NCI-H69 (cell line): Measurements from ENCODE around the gene SNTG2.
A peak's percentile ranks its signal among the peaks of the same experiment; 100 is the strongest.
"Not testable (repeated sequence)": the region's sequence is repeated elsewhere in the genome, so short reads cannot be mapped to it uniquely, and the experiment has no call there.

Experiments
- DNase-seq: peaks from one replicate; lab custom pipeline; 2025; lab: John Stamatoyannopoulos, UW

SNTG2 gene

GRCh38 chr2:1192121-1192520 lies 241.5 kb downstream of the SNTG2 start:
- DNase-seq: no peak

GRCh38 chr2:1193801-1194200 lies 243.2 kb downstream of the SNTG2 start:
- DNase-seq: no peak

GRCh38 chr2:1203772-1204171 lies 253.1 kb downstream of the SNTG2 start:
- no peak for DNase-seq

GRCh38 chr2:1205853-1206252 lies 255.2 kb downstream of the SNTG2 start:
- no peak for DNase-seq

- no peak for DNase-seq
These were observed 257.4 kb downstream of the SNTG2 start for GRCh38 chr2:1207962-1208510.

- no peak for DNase-seq
These were observed 257.9 kb downstream of the SNTG2 start for GRCh38 chr2:1208522-1208921.

- no peak for DNase-seq
These were observed 258.6 kb downstream of the SNTG2 start for GRCh38 chr2:1209246-1209645.

GRCh38 chr2:1209761-1210160 lies 259.1 kb downstream of the SNTG2 start:
- no peak for DNase-seq

GRCh38 chr2:1210352-1210751 lies 259.7 kb downstream of the SNTG2 start:
- DNase-seq: no peak

GRCh38 chr2:1219901-1220573 lies 269.4 kb downstream of the SNTG2 start:
- no peak for DNase-seq

GRCh38 chr2:1222056-1222455 lies 271.4 kb downstream of the SNTG2 start:
- DNase-seq: no peak

- no peak for DNase-seq
These were observed 273.1 kb downstream of the SNTG2 start for GRCh38 chr2:1223791-1224190.

GRCh38 chr2:1224901-1225300 lies 274.3 kb downstream of the SNTG2 start:
- DNase-seq: no peak

- DNase-seq: no peak
These were observed 276.1 kb downstream of the SNTG2 start for GRCh38 chr2:1226766-1227165.

GRCh38 chr2:1227274-1227900 lies 276.7 kb downstream of the SNTG2 start:
- DNase-seq: peak; percentile 3

- not testable (repeated sequence) for DNase-seq
These were observed 278.9 kb downstream of the SNTG2 start for GRCh38 chr2:1229596-1229995.

- DNase-seq: no peak
These were observed 279.7 kb downstream of the SNTG2 start for GRCh38 chr2:1230155-1230893.

- DNase-seq: peak; percentile 39
These were observed 280.9 kb downstream of the SNTG2 start for GRCh38 chr2:1231466-1232063.

- no peak for DNase-seq
These were observed 282.6 kb downstream of the SNTG2 start for GRCh38 chr2:1233281-1233680.

- no peak for DNase-seq
These were observed 284.2 kb downstream of the SNTG2 start for GRCh38 chr2:1234731-1235308.

GRCh38 chr2:1235806-1236205 lies 285.2 kb downstream of the SNTG2 start:
- DNase-seq: no peak

GRCh38 chr2:1236606-1237005 lies 286.0 kb downstream of the SNTG2 start:
- DNase-seq: no peak
